Epidermal melanocyte (primary cell): ENCODE data around the gene CSNK1D.

Experiments
- DNase-seq: peaks from one replicate; pipeline ENCODE4 v3.0.0; 2011; ENCODE audit warnings: low spot score; ENCODE audit not compliant: insufficient read length

Gene CSNK1D

GRCh38 chr17:82252511-82253178 is 20.9 kb downstream of the CSNK1D start:
- DNase-seq: no peak

GRCh38 chr17:82250868-82251500 is 22.5 kb downstream of the CSNK1D start:
- no peak for DNase-seq

DNA sequence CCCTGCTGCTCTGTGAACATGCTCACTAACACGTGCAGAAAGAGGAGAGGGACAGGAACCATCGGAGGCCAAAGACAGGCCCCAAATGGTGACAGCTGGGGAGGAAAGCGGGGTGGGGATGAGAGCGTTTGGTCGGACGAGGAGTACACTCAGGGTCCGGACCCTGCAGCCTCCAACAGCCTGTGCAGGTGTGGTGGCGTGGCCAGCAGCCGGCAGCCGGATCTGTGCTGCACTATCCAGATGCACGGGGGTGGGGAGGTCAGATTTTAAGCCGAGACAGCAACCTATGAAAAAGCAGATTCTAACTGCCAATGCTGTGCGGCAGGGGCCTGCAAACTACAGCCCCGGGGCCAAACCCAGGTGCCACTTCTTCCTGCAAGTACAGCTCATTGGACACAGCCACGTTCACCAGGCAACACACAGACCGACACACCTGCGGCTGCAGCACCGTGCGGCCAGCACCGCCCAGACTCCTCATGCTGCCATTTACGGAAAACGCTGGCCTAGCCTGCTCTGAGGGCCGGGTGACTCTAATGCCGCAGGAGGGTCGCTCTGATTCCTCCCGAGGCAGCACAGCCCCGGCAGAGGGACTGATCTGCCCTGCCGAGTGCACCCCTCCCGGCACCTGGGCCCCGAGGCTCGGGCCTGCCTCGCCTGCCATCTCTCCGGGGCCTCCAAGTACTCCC is 23.5 kb downstream of the CSNK1D start:
- no peak for DNase-seq

DNA sequence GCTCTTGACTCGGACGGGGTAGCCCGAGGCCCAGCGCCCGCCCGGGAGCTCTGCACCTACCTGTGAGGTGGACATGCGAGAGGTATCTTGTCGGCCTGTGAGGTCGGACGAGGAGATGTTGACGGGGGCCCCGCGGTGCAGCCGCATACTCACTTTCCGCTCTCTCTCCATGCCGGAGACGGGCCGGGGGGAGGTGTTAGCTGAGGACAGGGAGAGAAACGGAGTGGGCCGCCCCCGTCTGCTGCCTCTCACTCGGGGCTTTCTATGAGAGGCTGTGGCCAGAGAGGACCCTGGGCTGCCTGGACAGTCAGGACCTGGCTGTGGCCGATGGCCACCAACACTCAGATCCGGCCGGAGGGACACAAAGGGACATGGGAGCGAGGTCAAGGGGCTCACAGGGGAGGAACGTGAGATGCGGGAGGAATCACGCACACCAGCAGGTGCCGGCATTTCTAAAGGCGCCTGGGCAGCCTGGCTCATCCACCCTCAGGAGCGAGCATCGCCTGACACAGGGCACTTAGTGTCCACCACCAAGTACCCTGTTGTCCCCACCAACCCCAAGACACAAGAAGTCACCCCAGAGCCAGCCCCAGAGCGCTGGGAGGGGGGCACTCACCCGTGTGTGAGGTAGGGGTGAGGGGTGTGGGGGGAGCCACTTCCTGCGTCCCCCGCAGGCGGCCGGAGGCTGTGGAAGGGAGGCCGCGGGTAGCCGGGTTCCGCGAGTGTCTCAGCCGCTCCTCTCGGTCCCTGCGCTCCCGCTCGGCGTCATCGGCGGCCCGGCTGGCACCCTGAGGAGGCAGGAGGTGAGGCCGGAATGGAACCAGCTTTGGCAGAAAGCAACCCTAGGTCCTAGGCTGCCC is 24.5 kb downstream of the CSNK1D start:
- no peak for DNase-seq

DNA sequence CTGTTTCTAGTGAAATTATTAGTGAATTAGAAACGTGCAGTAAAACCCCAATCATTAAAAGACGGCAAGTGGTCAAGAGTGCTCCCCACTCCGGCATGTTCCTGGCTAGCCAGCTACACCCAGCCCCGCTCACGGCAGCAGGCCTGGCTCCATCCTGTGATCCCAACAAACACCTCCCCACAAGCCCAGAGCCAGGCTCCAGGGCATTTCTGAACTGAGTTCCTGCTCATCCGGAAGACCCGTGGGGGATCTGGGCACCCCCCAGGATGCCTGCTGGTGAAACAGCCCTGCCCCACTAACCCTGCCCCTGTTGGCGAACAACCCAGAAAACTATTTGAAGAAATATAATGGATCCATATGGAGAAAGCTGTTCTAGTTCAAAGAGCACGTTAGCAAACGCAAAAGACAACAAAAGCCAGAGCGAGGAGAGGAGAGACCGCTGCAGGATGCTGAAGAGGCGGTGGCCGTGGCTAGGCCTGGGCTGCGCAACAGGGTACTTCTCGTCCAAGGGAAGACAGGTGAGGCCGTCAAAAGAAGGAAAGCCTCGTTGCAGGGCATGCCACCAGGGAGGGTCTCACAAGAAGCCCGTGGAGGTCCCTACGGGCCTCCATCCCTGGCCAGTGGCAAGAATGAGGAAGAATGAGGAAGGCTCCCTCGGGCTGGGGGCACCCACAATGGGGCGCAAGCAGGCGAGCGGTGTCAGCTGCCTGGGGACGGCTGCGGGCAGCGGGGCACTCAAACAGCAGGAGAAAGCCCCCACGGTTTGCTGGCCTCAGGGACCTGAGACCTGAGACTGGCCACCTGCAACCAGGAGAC is 25.4 kb downstream of the CSNK1D start:
- no peak for DNase-seq

DNA sequence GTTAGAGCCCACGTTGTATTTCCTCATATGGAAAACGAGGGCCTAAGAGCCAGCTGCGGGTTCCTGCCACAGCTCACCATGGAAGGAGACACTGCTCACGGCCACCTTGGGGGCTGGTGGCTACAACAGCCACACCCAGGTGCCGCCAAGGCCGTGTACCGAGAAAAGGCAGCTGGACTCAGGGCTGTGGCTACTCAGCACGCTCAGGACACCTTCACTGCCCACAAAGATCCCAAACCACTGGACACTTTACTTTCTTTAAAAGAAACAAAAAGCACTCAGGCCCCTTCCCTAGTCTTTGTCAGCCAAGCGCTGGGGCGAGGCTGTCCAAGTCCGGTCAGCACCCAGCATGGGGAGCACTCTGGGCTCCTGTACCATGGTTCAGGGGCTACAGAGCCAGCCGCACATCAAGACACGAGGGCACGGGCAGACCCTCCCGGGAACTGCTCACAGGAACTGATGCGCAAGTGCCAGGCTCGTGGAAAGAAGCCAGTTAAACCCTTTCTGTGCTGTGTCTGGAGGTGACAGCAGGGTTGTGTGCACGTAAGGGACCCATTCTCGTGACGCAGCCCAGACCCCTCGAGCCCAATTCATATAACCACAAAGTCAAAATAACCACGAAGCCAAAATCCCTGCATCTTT is 26.2 kb downstream of the CSNK1D start:
- DNase-seq: no peak

DNA sequence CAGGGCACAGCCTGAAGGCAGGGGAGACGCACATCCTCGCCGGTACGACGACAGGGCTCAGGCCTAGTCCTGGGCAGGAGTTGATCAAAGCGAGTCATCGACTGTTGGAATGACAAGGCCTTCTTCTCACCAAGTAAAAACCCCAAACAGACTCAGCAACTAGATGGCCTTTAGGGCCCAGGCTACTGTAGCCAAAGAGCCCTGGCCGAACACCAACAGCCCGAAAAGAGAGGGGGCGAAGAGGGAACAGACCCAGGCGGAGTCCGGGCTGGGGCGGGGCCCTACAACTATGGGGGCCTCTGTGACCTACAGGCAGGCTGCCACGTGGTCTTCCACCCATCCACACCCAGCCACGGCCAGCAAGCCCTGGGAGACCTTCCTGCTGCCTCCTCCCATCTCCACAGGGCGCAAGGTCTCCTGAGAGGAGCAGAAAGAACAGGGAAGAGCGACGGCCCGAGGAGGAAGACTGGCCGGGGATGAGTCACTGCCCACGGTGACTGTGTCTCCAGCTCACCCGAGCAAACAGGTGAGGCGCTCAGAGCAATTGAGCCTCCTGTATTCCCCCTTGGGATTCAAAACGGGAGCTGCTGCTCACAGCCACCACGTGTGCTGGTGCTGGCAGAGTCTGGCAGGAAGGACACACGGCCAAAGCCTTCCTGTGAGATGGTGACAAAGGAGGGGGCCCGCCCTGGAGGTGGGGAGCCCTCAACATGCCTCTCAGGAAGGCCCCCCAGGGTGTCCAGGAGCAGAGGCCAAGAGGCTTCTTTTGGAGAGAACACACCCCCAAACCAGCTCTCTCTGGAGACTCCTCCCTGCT is 26.9 kb downstream of the CSNK1D start:
- no peak for DNase-seq

DNA sequence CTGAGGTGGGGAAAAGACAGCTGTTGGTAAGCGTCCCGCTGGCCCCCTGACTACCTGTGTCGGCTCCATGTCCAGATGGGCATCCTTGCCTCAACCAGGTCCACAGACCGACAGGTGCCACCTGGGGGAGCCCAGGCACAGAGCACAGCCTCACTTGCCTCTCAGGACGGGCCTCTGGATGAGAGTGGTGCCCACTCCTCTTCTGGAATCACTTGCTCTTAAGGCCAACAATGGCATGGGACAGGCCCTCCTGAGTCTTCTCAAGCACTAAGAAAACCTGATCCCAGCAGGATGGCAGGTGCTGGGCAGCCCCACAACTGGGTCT is 27.5 kb downstream of the CSNK1D start:
- no peak for DNase-seq

DNA sequence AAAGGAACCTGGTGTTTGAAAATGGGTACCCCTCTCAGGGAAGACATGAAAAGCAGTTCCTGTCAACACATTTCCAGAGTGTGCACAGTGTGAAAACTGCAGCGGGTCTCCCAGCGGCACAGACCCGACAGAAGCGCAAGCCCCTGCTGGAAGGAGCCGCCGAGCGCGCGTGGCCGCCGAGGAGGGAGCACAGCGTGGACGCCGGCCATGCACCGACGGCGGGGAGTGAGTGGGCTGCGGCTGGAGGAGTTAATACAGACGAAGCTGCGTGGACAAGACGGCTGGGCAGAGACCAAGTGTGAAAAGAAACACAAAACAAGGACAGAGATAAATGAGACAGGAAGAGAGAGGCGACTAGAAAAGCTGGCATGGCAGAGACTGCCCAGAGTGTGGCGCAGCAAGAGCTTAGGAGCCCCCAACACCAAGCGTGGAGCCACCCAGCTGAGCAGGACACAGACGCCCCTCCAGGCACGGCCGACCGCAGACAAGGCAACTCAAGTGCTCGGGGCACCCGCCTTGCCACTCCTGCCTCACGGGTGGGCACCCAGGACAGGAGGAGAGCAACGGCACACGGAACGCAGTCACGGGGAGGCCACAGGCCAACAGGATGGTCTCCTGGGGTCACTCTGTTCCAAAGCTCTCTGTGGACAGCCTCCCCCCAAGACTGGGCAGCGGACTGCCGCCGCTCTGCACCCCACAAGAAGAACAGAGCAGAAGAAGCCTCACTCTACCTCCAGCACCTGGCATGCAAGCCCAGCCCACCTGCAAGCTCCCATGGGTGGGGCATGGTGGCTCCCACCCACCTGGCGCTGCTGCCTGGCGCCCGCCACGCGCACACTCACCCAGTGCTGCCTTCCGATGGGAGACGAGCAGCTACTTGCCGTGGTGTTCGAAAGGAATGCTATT is 28.1 kb downstream of the CSNK1D start:
- no peak for DNase-seq

- DNase-seq: no peak
These were observed 28.9 kb downstream of the CSNK1D start for GRCh38 chr17:82244413-82245133.

DNA sequence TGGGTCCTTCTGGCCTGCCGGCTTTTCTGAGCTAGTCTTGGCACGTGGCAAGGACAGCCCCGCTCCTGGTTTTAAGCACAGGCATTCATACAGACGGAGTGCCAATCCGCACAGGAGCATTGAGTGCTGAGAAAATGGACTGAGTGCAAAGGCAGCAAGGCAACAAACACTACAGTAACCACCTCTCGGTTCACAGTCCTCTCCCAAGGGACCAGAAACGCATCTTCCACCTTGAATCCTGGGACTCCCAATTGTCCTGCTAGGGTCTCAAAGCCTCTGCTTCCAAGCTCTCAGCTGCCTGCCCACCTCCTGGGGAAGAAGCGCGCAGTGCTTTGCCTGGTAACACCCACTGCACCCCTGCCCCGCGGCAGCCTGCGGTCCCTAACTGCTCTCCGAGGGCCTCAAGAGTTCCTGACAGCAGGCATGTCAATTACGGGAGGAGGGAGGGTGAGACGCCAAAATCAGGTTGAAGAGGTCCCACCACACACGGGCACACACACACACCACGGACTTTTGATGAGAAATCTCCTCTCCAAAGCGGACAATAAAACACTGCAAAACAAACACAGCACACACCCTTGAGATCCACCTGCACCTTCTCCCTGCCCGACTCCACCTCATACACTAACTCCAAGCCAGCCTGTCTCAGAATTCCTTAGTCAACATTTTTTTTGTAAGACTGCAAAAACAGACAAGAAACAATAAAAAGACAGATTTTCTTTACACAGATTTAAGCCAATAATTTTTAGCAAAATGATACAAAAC is 29.7 kb downstream of the CSNK1D start:
- no peak for DNase-seq

DNA sequence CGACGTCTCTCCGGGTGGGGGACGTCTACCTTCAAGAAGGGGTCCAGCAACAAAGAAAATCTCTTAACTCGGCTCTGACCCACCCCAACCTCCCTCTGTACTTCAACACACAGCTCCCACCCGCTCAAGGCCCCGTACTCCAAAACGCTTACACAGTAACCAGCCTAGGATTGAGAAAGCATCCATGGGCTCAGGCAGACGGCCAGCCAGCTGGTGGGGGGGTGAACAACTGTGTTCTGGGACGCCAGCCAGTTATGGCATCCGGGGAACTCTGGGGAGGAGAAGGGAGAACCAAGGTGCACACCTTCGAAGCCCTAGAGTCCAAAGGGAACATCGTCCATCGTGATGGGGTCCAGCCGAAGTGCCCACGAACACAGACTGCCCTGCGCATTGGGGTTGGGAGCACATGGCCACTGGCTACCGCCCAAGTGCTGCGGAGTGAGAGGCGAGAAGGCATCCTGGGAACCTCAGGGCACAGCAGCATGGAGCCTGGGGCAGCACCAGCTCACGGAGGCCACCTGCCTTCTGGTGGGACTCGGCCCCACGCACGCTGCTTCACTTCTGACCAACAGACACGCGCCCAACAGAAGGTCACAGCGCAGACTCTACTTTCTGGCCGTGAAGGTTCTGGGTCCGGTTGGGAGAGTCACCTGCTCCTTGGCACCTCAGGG is 30.4 kb downstream of the CSNK1D start:
- peak; percentile 73 for DNase-seq

GRCh38 chr17:82242698-82242976 is 30.9 kb downstream of the CSNK1D start:
- DNase-seq: no peak

- no peak for DNase-seq
These were observed 31.4 kb downstream of the CSNK1D start for GRCh38 chr17:82241926-82242697.

GRCh38 chr17:82241183-82241925 is 32.1 kb downstream of the CSNK1D start:
- DNase-seq: peak; percentile 82
